RPMI8226 (cell line): Measurements from ENCODE around the gene RAB11FIP3.
A peak's percentile ranks its signal among the peaks of the same experiment; 100 is the strongest.
"Not testable (repeated sequence)": the region's sequence is repeated elsewhere in the genome, so short reads cannot be mapped to it uniquely, and the experiment has no call there.

Experiments used
- DNase-seq: peaks from one replicate; pipeline ENCODE4 v3.0.0-alpha.2; 2015

The RAB11FIP3 gene, protein sequence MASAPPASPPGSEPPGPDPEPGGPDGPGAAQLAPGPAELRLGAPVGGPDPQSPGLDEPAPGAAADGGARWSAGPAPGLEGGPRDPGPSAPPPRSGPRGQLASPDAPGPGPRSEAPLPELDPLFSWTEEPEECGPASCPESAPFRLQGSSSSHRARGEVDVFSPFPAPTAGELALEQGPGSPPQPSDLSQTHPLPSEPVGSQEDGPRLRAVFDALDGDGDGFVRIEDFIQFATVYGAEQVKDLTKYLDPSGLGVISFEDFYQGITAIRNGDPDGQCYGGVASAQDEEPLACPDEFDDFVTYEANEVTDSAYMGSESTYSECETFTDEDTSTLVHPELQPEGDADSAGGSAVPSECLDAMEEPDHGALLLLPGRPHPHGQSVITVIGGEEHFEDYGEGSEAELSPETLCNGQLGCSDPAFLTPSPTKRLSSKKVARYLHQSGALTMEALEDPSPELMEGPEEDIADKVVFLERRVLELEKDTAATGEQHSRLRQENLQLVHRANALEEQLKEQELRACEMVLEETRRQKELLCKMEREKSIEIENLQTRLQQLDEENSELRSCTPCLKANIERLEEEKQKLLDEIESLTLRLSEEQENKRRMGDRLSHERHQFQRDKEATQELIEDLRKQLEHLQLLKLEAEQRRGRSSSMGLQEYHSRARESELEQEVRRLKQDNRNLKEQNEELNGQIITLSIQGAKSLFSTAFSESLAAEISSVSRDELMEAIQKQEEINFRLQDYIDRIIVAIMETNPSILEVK

DNA sequence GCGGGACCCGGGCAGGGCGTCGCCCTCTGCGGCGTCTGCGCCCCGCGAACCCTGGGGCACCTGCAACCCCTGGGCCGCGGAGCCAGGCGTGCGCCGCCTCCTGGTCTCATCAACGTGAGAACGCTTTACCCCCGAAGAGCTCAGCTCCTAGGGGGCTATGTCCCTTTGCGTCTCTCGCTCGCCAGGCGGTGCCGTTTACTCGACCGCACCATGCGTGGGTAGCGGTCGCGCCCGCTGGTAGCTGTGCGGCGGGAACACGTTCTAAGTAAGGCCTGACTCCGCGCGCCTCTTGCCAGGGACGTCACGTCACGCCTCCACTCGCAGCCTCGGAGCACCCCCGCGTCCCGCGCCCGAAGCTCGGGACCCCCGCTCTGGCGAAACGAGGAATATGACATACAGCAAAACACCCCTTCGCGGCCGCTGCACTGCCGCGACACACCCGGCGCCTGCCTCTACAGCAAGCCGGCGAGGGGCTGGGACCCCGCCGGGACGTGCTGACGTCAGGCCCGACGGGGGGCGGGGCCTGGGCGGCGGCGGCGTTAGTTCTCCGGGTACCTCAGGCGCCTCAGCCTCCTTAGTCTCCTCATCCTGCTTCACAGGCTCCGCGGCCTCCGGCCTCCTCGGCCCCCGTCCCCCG, at the start of gene RAB11FIP3:
RAB11FIP3 (plus strand) TSS at position 568 of the 637 bp plus-strand sequence. CDS start 358 bp downstream, outside the sequence.
- DNase-seq = peak; percentile 91

DNA sequence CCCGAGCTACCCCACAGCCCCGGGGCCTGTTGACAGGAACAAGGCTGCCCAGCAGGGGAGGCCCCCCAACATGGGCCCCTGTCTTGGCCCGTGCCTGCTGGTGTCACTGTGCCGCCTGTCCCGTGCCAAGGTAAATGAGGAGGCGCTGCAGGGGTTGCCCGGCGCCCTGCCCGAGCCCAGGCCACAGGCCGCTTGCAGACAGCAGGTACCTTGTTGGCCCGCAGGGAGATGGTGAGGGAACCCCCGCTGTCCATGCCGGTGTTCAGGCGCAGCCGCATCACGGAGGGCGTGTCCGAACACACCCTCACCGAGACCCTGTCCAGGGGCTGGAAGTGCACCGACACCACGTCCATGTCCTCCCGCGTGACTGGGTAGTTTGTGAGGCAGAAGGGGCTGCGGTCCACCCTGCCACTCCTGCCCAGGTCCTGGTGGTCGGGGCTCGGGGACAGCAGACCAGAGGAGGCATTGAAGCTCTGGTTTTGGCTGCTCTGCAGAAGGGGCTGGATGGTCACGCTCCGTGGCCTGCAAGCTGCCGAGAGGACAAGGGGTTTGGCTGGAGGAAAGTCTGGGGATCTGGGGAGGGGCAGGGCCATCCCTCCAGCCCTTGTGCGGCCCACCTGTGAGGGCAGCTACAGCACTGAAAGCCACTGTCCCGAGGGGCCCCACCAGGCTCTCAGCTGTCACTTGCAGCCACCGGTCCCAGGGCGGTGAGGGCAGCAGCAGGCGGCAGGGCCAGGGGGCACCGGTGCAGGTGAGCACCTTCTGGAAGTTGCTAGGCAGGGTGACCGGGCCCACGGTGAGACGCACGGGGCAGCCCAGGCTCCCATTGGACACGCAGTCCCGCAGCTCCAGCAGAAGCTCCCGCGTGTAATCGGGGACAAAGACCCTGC, 49.3 kb upstream of the RAB11FIP3 start:
- no peak for DNase-seq

DNA sequence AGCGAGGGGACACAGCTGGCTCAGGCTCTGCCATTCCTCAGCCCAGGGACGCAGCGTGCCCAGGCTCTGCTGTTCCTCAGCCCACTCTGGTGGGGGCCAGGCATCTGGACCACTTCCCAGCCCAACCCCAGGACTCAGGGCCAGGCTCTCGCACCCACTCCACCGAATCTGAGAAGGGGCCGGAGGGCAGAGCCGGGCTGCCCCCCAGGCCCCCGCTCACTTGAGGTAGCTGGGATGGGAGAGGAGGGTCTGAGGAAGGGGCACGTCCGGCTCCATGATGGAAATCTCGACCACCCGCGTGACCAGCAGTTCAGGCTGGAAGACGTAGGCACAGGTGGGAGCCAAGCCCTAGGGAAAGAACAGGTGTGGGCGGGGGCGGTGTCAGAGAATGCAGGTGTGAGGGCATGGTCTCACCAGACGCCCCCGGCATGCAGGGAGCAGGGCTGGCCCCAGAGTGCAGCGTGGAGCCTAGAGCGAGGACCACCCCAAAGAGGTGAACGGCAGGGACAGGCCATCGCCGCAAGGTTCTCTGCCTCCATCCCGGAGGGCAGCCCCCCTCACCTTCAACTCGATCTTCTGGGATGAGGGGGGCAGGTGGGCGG, 48.5 kb upstream of the RAB11FIP3 start:
- DNase-seq = no peak

DNA sequence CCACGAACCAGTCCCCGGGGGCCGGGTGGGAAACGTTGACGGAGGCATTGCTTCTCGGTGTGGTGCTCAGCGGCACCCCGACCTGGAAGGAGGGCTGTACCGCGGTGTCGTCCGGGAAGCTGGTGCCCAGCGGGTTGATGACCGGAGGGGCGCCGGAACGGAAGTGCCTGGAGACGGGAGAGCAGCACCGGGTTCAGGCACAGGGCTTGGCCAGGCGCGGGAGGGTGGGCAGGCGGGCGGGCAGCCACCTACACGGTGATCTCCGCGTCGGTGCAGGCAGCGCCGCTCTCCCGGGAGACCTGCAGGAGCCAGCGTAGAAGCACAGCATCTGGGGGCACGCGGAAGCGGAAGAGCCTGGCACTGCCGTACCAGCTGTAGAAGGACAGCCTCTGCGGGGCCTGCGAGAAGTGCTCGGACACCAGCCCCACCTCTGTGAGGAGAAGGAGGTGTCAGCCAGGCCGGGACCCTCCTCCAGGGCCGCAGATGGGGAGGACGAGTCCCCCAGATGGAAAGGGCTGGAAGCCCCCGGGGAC, 48.0 kb upstream of the RAB11FIP3 start:
- DNase-seq = no peak

DNA sequence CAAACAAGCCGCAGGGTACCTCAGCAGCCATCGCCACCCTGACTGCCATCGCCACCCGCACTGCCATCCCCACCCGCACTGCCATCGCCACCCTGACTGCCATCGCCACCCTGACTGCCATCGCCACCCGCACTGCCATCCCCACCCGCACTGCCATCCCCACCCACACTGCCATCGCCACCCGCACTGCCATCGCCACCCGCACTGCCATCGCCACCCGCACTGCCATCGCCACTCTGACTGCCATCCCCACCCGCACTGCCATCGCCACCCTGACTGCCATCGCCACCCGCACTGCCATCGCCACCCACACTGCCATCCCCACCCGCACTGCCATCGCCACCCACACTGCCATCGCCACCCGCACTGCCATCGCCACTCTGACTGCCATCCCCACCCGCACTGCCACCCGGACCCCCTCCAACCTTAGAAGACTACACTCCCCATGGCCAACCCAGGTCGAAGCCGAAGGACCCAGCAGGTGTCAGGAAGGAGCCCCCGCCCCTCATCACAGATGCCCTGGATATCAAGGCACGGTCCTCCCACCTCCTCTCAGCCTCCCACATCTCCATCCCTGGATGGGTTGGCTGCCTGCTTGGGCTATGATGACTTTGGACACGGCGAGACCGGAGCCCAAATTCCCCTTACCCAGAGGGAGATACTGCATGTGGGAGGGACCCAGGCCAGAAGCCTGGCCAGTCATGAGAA, 47.2 kb upstream of the RAB11FIP3 start:
- DNase-seq = not testable (repeated sequence)

DNA sequence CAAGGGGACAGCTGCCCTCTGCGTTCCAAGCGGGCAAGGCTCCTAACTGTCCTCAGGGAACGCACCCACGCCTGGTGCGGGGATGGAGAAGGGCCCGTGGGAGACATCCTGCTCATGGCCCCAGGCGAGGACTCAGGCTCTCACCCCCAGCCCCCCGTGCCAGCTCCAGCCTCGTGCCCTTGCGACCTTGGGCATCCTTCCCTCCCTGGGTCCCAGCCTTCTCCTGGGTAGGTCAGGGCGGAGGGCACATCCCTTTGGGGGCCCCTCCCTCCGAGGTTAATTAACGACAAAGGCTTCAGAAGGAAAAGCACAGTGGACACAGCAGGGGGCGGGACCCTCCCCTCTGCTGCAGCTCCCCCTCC, 46.6 kb upstream of the RAB11FIP3 start:
- DNase-seq = no peak

DNA sequence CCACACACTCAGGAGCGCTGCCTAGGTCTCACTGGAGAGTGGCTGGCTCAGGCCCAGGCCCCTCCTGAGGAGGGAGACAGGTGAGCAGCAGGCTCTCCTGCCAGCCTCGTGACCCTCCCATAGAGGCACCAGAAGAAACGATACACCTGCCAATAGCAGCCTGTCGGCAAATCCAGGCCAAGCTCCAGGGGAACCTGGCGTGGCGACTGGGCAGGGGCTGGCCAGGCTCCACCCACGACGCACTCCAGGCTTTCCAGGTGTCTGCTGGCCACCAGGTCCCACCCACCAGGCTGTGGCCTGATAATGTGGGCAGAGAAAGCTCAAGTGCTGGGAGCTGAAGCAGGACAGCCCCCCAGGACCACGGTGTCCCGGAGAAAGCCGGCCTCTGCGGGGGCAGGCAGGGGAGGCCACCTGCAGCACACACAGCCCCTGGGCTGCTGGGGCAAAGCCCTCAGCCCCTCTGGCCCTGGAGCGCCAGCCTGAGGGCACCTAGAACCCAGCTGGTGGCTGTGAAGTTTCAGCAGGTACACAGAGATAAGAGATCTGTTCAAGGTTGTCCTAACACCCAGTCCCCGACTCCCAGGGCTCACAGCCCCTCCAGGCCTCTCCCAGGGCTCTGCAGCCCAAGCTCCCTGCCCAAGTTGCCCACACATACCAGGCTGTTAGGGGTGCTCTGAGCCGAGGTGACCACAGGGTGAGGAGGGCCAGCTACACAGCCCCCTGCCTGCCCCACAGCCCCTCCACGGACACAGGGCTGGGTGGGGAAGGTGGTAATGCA, 46.1 kb upstream of the RAB11FIP3 start:
- DNase-seq = no peak

DNA sequence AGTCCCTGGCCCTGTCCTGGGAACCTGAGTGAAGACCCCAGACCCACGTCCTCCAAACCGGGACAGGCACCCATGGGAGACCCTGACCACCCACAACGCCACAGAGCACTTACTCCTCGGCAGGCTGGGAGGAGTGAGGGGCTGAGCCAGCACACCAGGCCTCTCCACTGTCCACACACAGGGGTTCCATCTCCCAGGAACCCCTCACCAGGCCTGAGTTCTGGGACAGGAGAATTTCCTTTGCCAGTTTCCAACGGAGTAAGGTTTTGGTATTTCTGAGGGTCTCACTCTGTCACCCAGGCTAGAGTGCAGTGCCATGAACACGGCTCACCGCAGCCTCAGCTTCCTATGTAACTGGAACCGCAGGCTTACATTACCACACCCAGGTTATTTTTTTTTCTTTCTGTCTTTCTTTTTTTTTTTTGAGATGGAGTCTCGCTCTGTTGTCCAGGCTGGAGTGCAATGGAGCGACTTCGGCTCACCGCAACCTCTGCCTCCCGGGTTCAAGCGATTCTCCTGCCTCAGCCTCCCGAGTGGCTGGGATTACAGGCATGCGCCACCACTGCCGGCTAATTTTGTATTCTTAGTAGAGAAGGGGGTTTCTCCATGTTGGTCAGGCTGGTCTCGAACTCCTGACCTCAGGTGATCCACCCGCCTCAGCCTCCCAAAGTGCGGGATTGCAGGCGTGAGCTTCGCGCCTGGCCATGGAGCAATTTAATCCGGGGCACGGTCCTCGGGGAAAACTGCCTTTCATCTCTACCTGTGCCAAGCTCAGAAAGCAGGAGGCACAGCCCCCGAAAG, 45.3 kb upstream of the RAB11FIP3 start:
- no peak for DNase-seq

DNA sequence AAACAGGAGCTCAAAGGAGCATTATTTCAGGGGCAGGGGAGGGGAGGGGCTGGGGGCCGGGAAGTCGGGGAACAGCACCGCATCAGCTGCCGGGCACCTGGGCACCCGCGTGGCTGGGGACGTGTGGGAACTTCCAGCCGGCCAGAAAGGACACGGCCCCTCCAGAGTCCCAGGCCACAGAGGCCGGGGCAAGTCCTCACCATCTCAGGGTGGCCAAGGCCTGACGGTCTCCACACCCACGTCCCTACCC, 44.8 kb upstream of the RAB11FIP3 start:
- DNase-seq = no peak

DNA sequence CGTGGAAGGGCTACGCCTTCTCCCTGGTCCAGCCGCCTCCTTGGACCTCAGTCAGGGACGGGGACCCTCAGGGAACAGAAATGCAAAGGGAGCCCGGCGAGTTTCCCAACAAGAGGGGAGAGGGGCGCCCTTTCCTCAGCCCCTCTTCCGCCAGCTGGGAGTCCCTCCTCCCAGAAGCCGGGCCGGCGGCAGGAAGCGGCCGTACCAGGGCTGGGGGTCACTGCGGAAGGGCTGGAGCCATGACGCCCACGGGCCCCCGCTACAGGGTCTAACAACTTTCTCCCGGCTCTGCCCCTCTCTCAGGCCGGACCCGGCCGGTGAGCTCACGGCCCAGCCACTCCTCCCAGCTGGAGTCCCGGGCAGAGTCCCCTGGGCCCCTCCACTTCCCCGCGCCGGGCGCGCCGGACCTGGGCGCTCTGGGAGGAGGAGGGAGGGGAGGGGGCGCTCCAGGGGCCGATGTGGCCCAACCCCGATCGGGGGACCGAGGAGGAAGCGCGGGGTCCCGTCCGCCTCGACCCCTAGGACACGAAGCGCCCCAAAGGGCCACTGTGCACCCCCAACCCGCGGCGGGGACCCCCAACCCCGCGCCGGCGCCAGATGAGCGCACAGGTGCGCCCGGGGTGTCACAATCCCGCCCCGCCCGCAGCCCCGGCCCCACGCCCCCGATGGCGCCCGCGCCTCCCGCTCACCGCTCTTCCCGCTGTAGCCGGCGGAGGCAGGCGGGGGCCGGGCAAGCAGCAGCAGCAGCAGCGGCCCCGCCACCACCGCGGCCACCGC, 44.2 kb upstream of the RAB11FIP3 start:
- DNase-seq = peak; percentile 52

DNA sequence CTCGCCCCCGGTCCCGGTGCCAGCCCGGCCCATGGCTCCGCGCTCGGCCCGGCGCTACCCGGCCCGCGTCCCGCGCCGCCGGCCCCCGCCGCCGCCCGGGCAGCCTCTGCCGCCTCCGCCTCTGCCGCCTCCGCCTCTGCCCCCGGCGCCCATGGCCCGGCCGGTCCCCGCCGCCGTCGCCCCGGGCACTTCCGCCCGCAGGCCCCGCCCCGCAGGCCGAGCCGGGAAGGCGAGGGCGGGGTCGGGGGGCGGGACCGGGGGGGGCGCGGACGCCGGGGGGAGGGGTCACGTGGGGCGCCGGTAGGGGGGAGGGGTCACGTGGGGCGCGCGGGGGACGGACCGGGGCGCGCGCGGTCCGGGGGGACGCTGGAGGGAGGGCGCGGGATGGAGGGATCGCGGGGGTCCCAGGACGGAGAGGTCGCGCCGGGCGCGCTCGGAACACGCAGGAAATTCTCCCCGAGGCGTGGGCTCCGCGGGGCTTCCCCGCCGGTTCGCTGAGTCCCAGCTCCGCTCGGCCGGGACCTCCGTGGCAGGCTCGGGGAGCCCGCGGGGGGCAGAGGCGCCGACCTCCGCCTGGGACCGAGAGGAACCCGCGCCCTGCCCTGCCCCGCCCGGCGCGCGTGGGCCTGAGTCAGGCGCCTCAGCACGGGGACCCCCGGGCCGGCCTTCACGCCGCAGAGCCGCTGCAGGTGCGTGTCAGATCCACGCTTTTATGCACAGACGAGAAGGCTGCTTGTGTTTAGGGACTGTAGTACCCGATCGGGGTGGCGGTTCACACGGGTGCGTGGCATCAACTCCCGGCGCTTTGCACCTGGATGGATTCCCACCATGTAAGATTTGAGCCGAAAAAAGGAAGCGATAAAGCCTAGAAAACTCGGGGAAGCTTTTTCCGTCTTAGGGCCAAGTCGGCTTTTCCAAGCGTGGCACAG, 43.4 kb upstream of the RAB11FIP3 start, which contains the start of gene PGAP6:
PGAP6 (minus strand) TSS at position 190 of the 929 bp plus-strand sequence; CDS start at position 33, 157 bp downstream.
- peak; percentile 87 for DNase-seq

DNA sequence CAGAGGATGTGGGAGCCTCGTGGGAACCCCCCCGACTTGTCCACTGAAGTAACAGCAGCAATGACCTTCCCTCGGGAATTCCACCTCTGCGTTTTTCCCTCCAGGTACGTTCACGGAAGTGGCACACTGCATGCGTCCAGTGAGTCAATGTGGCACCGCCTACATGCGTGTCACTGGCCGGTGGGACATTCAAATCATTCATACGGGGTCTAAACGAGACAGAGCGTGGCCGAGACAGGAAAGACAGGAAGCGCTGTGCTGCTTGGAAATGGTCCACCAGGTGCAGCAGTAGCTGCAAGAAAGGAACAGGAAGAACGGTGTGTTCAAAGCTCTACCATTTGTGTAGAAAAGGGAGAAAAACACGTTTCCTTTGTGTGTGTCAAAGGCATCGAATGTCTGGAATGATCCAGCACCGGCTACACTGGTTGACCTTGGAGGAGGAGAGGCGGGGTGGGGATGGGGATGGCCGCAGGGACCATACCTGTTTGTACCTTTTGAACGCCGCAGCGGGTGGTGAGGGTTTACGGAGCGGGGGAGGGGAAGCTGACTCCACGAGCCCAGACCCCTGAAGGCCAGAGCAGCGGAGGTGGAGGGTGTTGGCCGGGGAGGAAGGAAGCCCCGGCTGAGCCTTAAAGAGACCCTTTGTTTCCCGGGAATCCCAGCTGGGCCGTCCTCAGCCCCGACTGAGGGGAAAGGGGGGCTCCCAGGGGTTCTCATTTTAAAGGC, 42.0 kb upstream of the RAB11FIP3 start:
- DNase-seq = no peak

DNA sequence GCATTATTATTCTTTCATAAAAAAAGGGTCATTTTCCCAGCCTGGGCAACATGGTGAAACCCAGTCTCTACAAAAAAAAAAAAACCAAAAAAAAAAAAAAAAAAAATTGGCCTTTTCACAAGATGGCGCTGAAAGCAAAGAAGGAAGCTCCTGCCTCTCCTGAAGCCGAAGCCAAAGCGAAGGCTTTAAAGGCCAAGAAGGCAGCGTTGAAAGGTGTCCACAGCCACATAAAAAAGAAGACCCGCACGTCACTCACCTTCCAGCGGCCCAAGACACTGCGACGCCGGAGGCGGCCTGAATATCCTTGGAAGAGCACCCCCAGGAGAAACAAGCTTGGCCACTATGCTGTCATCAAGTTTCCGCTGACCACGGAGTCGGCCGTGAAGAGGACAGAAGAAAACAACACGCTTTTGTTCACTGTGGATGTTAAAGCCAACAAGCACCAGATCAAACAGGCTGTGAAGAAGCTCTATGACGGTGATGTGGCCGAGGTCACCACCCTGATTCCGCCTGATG, 38.8 kb upstream of the RAB11FIP3 start:
- DNase-seq = no peak

DNA sequence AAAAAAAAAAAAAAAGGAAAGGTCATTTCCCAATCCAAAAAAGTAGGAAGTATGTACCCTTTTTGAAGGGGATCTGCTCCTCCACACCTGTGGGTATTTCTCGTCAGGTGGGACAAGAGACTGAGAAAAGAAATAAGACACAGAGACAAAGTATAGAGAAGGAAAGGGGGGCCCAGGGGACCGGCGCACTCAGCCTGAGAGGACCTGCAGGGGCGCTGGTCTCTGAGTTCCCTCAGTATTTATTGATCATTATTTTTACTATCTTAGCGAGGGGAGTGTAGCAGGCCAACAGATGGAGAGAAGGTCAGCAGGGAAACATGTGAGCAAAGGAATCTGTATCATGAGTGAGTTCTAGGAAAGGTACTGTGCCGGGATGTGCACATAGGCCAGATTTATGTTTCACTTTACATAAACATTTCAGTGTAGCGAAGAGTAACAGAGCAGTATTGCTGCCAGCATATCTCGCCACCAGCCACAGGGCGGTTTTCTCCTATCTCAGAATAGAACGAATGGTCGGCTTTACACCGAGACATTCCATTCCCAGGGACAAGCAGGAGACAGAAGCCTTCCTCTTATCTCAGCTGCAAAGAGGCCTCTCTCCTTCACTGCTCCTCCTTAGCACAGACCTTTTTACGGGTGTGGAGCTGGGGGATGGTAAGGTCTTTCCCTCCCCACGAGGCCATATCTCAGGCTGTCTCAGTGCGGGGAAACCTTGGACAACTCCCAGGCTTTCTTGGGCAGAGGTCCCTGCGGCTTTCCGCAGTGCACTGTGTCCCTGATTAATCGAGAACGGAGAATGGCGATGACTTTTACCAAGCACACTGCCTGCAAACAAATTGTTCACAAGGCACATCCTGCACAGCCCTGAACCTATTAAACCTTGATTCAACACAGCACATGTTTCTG, 37.4 kb upstream of the RAB11FIP3 start:
- not testable (repeated sequence) for DNase-seq

DNA sequence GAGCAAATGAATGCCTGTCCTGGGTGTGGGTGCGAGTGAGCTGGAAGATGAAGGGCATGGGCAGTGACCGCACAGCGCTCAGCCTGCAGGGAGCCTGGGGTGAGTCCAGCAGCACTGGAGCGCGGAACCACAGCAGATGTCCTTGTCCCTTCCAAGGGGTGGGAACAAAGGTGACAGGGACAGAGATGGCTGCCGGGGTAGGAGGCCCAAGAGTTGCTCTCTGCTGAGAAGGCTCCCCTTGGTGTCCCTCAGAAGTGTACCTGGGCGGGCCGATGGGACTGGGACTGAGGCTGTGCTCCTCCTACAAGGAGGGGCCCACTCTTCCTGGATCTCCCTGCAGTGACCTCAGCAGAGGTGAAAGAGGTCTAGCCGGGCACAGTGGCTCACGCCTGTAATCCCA, 36.1 kb upstream of the RAB11FIP3 start:
- DNase-seq = no peak

DNA sequence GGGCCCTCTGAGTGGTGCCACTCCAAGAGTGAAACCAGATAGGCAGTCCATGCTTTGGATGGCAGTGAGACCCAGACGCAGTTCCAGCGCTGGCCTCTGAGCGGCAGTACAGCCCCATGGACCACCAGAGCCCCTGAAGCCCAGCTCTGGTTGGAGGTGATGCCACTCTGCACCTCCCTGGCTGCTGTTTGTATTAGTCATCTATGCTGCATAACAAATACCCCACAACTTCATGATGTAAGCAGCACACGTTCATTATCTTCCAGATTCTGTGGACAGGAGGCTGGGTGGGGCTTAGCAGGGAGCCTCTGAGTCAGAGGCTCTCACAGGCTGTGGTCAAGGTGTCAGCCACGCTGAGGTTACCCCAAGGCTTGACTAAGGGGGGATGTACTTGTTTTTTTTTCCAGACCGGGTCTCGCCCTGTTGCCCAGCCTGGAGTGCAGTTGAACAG, 33.5 kb upstream of the RAB11FIP3 start:
- DNase-seq = peak; percentile 77
